HepG2 (cell line): ENCODE results near the gene PCDHGA1. TPM values are rescaled to one million over a fixed set of nuclear protein-coding genes. Genes with fewer than 3 reads are reported as not detected.
A peak's percentile ranks its signal among the peaks of the same experiment; 100 is the strongest.

Experiments
- CENPBD1 ChIP-seq: sonication (generic); formaldehyde crosslinking; IDR thresholded peaks from 2 replicates; pipeline ENCODE4 v1.8.0; 2022; ENCODE audit warnings: missing genetic modification reagents, low read depth, mild to moderate bottlenecking, borderline replicate concordance
- FOXK2 ChIP-seq: fragments of 450-650 bp; IDR thresholded peaks from 2 replicates; pipeline ENCODE4 v1.6.1; 2016
- KLF12 ChIP-seq: sonication (generic); formaldehyde crosslinking; IDR thresholded peaks from 2 replicates; pipeline ENCODE4 v1.4.0; 2020; ENCODE audit warnings: missing genetic modification reagents, borderline replicate concordance
- NFIB ChIP-seq: sonication (generic); formaldehyde crosslinking; IDR thresholded peaks from 2 replicates; pipeline ENCODE4 v1.9.0; 2021; ENCODE audit warnings: missing genetic modification reagents, mild to moderate bottlenecking, borderline replicate concordance
- NFRKB ChIP-seq: fragments of 450-650 bp; IDR thresholded peaks from 2 replicates; pipeline ENCODE4 v1.6.1; 2017
- RELA ChIP-seq: sonication (generic); formaldehyde crosslinking; IDR thresholded peaks from 2 replicates; pipeline ENCODE4 v1.4.0; 2020; ENCODE audit warnings: missing genetic modification reagents
- RORA ChIP-seq: sonication (generic); formaldehyde crosslinking; IDR thresholded peaks from 2 replicates; pipeline ENCODE4 v1.5.0; 2020; ENCODE audit warnings: mild to moderate bottlenecking, missing genetic modification reagents, moderate library complexity
- SRSF1 ChIP-seq: fragments of 200-400 bp; formaldehyde crosslinking; optimal IDR thresholded peaks from 2 replicates; pipeline ENCODE3; 2017; ENCODE audit warnings: mild to moderate bottlenecking, low read depth, low read length, moderate library complexity
- TBX3 ChIP-seq: fragments of 450-650 bp; IDR thresholded peaks from 2 replicates; pipeline ENCODE4 v1.6.1; 2017; ENCODE audit warnings: antibody characterized with exemption, mild to moderate bottlenecking, inconsistent platforms, borderline replicate concordance
- TGIF2 ChIP-seq: IDR thresholded peaks from 2 replicates; pipeline ENCODE4 v1.6.1; 2016; ENCODE audit warnings: control low read depth, missing compliant biosample characterization
- ZBTB42 ChIP-seq: sonication (generic); formaldehyde crosslinking; IDR thresholded peaks from 2 replicates; pipeline ENCODE4 v1.5.0; 2020; ENCODE audit warnings: mild to moderate bottlenecking, missing genetic modification reagents
- ZC3H13 ChIP-seq: sonication (generic); formaldehyde crosslinking; IDR thresholded peaks from 2 replicates; pipeline ENCODE4 v1.8.1; 2023; ENCODE audit warnings: mild to moderate bottlenecking, missing genetic modification reagents, moderate library complexity
- ZNF18 ChIP-seq: sonication (generic); formaldehyde crosslinking; IDR thresholded peaks from 2 replicates; pipeline ENCODE4 v1.8.0; 2022; ENCODE audit warnings: mild to moderate bottlenecking, missing genetic modification reagents; ENCODE audit not compliant: insufficient replicate concordance
- ZNF264 ChIP-seq: sonication (generic); formaldehyde crosslinking; IDR thresholded peaks from 2 replicates; pipeline ENCODE4 v1.4.0; 2020; ENCODE audit warnings: missing genetic modification reagents
- ZNF30 ChIP-seq: sonication (generic); formaldehyde crosslinking; IDR thresholded peaks from 2 replicates; pipeline ENCODE4 v1.5.0; 2020; ENCODE audit warnings: mild to moderate bottlenecking, missing genetic modification reagents
- ZNF367 ChIP-seq: sonication (generic); formaldehyde crosslinking; IDR thresholded peaks from 2 replicates; pipeline ENCODE4 v1.4.0; 2020; ENCODE audit warnings: missing genetic modification reagents, borderline replicate concordance
- ZNF598 ChIP-seq: sonication (generic); formaldehyde crosslinking; IDR thresholded peaks from 2 replicates; pipeline ENCODE4 v1.5.1; 2020; ENCODE audit warnings: mild to moderate bottlenecking, missing genetic modification reagents, borderline replicate concordance
- ZNF687 ChIP-seq: sonication (generic); formaldehyde crosslinking; IDR thresholded peaks from 2 replicates; pipeline ENCODE4 v1.5.1; 2020; ENCODE audit warnings: mild to moderate bottlenecking, missing genetic modification reagents, moderate library complexity
- ZNF746 ChIP-seq: sonication (generic); formaldehyde crosslinking; IDR thresholded peaks from 2 replicates; pipeline ENCODE4 v1.8.0; 2022; ENCODE audit warnings: mild to moderate bottlenecking, missing genetic modification reagents
- ZNF768 ChIP-seq: sonication (generic); formaldehyde crosslinking; IDR thresholded peaks from 2 replicates; pipeline ENCODE4 v1.4.0; 2020; ENCODE audit warnings: missing genetic modification reagents
- ZSCAN20 ChIP-seq: sonication (generic); formaldehyde crosslinking; IDR thresholded peaks from 2 replicates; pipeline ENCODE4 v1.4.0; 2020; ENCODE audit warnings: missing genetic modification reagents, mild to moderate bottlenecking, borderline replicate concordance
- polyA plus RNA-seq, 8 experiments: library from polyadenylated mRNA; depleted of rRNA in 3 of 8; stranded (reverse) in 7 of 8; unstranded in 1 of 8; fragments of >200 nt; fragmentation: Illumina TruSeq in 4 of 8; extraction: Trizol in 4 of 8; gene quantifications; 2 replicates each; pipeline versions ENCODE4 v1.2.1 to v1.2.3, GENCODE V29; 2011 to 2016; ENCODE audit warnings: low read depth in 4 of 8, missing spikeins in 1 of 8, mixed read lengths in 1 of 8; ENCODE audit not compliant: insufficient read depth in 1 of 8
- total RNA-seq, 5 experiments: library from RNA; depleted of rRNA; stranded (reverse); fragments of >200 nt; fragmentation: Illumina TruSeq; extraction: Trizol; gene quantifications; 2 replicates each; pipeline ENCODE4 v1.2.3, GENCODE V29; 2016; ENCODE audit warnings: low read depth in 1 of 5
- TF ChIP-seq, protein P1 (sequence below): sonication (generic); formaldehyde crosslinking; conservative IDR thresholded peaks from 2 replicates; pipeline ENCODE4 v1.8.0; 2022; ENCODE audit warnings: missing genetic modification reagents

PCDHGA1 gene
- total and polyA plus RNA-seq, 2 of the 13 experiments (the other 11 are each of a cell fraction or from before 2014, with no cell fraction given): 0.31 to 0.40 TPM

DNA sequence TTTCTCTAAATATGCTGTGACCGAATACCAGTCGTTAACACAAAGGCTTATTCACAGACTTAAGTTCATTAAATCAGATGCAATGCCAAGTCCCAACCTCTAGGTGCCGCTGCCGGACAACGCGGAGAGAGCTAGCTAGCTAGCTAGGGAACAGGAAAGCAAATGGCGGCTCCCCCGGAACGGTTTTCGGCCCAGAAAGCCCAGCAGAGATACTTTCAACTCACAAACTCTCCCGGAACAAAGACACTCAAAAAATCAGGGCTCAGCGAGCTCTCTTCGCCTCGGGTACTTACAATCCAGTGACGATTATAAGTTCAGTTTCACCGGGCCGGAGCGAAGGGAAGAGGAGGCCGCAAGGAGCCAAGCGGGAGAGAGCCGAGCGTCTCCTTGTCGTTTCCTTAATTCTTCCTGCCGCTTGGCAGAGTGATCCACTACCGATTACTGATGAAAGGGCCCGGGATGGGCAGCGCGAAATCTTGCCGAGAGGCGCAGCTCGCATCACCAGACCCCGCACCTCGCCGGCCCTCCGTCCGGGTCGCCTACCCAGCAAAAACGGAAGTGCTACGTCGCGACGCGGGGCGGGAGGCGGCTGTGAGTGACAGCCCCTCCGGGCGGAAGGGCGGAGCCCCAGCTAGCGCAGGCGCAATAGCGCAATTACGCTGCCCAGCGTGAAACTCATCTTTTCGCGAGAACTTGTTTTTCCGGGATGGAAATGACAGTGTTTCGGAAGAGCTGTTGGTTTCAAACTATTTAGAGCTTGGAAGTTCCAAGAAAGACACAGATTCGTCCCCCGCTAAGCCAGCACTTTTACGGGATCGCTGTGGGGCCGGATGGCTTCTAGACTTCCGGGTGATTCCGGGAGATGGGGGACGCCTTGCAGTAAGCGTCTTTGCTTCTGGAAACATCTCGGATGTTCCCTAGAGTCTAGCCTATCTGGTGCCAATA lies 9.8 kb upstream of the PCDHGA1 start, which contains the start of gene TAF7 (continued):
- TF ChIP-seq NFIB (CRISPR knock-in tag): no peak
- no peak for TF ChIP-seq ZSCAN20 (CRISPR knock-in tag)
- TF ChIP-seq ZBTB42 (CRISPR knock-in tag): 0 out of 2 replicates have a peak, but pooled peaks have one; percentile 33
- TF ChIP-seq ZNF746: no peak
- TF ChIP-seq TGIF2: no peak; the same call in 1 of the 2 replicates
- 0 out of 2 replicates have a peak, but pooled peaks have one; percentile 14 for TF ChIP-seq RORA (CRISPR knock-in tag)
- peak; percentile 72; the same call in 1 of the 2 replicates for TF ChIP-seq ZNF30 (CRISPR knock-in tag)
- no peak for TF ChIP-seq FOXK2
- TF ChIP-seq CENPBD1: 0 out of 2 replicates have a peak, but pooled peaks have one; percentile 44
- TF ChIP-seq ZNF264 (CRISPR knock-in tag): no peak
- peak; percentile 61; the same call in 1 of the 2 replicates for TF ChIP-seq ZNF768 (CRISPR knock-in tag)
- peak; percentile 87; the same call in 1 of the 2 replicates for TF ChIP-seq ZNF598
- peak; percentile 96 for TF ChIP-seq ZNF687 (CRISPR knock-in tag)
- no peak for TF ChIP-seq NFRKB
- peak; percentile 77; the same call in 1 of the 2 replicates for TF ChIP-seq ZC3H13 (CRISPR knock-in tag)
- TF ChIP-seq, protein P1, sequence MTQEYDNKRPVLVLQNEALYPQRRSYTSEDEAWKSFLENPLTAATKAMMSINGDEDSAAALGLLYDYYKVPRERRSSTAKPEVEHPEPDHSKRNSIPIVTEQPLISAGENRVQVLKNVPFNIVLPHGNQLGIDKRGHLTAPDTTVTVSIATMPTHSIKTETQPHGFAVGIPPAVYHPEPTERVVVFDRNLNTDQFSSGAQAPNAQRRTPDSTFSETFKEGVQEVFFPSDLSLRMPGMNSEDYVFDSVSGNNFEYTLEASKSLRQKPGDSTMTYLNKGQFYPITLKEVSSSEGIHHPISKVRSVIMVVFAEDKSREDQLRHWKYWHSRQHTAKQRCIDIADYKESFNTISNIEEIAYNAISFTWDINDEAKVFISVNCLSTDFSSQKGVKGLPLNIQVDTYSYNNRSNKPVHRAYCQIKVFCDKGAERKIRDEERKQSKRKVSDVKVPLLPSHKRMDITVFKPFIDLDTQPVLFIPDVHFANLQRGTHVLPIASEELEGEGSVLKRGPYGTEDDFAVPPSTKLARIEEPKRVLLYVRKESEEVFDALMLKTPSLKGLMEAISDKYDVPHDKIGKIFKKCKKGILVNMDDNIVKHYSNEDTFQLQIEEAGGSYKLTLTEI (CRISPR knock-in tag): no peak
- TF ChIP-seq SRSF1: no peak
- peak; percentile 84 for TF ChIP-seq RELA (CRISPR knock-in tag)
- TF ChIP-seq TBX3: no peak
- no peak for TF ChIP-seq ZNF367 (CRISPR knock-in tag)
- peak; percentile 87 for TF ChIP-seq ZNF18 (CRISPR knock-in tag)
- peak; percentile 67; the same call in 1 of the 2 replicates for TF ChIP-seq KLF12 (CRISPR knock-in tag)
